Peyer's patch (tissue), 4 donors: ENCODE results near the gene CACNA2D2. TPM values are rescaled to one million over a fixed set of nuclear protein-coding genes. Genes with fewer than 3 reads are reported as not detected.

Experiments used
- DNase-seq, 3 donors: peaks; one replicate each; pipeline ENCODE4 v3.0.0-alpha.2; 2017 to 2019
- H3K27ac ChIP-seq, 4 donors: fragments of 200-600 bp; sonication (generic); one replicate each; pipeline ENCODE4 v1.5.1; 2016 to 2019
- H3K27me3 ChIP-seq, 2 donors: fragments of 200-600 bp; sonication (generic); one replicate each; pipeline ENCODE4 v1.5.1; 2019
- H3K36me3 ChIP-seq, 3 donors: fragments of 200-600 bp; sonication (generic); one replicate each; pipeline ENCODE4 v1.5.1; 2016 to 2019
- H3K4me1 ChIP-seq, 4 donors: fragments of 200-600 bp; sonication (generic); one replicate each; pipeline ENCODE4 v1.5.1; 2016 to 2019
- H3K4me3 ChIP-seq, 4 donors: fragments of 200-600 bp; sonication (generic); 1 replicate in 3 of 4; 2 replicates in 1 of 4; pipeline ENCODE4 v1.5.1; 2016 to 2019; ENCODE audit warnings: mild to moderate bottlenecking in 1 of 4
- H3K9me3 ChIP-seq, 4 donors: fragments of 200-600 bp; sonication (generic); one replicate each; pipeline ENCODE4 v1.5.1; 2016 to 2019; ENCODE audit warnings: mild to moderate bottlenecking in 1 of 4
- POLR2A ChIP-seq, 2 donors: fragments of 450-650 bp; IDR thresholded peaks; one replicate each; pipeline ENCODE4 v1.5.1; 2017; ENCODE audit warnings: antibody characterized with exemption in 2 of 2, mild to moderate bottlenecking in 2 of 2, moderate library complexity in 2 of 2
- total RNA-seq, 4 donors: library from RNA; depleted of rRNA; stranded (reverse); fragments of >200 nt; gene quantifications; one replicate each; pipeline ENCODE4 v1.1.0, GENCODE V29; 2016
- TF ChIP-seq, protein P1 (sequence below), 6 experiments: fragments of 450-650 bp in 4 of 6; fragments of 200-600 bp in 2 of 6; sonication (generic) in 1 of 6; IDR thresholded peaks; one replicate each; pipeline ENCODE4 v1.5.1; 2017 to 2019; ENCODE audit warnings: antibody characterized with exemption in 6 of 6, mild to moderate bottlenecking in 3 of 6, moderate library complexity in 1 of 6

Gene CACNA2D2
- total RNA-seq, 4 donors from 2014 or later: 0.88 to 5.8 (median 1.2) TPM

DNA sequence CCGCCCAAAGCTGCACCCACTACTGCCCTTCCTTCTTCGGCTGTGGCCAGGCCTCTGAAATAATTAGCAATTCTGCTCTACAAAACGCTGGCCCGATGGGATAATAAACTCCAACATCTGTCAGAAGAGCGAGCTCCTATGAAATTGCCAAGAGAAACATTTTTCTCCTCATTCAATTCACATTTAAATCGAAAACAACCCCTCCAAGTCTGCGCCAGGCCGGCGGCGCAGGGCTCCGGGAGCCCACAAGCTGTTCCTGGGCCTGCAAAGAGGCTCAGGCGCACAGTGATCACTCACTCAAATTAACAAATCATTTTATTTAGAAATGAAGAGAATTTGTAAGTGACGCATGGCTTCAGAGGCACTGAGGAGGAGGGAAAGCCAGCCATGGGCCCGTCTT lies 88.8 kb downstream of the CACNA2D2 start:
- no peak overlapping the region for H3K27ac ChIP-seq
- TF ChIP-seq, protein P1, sequence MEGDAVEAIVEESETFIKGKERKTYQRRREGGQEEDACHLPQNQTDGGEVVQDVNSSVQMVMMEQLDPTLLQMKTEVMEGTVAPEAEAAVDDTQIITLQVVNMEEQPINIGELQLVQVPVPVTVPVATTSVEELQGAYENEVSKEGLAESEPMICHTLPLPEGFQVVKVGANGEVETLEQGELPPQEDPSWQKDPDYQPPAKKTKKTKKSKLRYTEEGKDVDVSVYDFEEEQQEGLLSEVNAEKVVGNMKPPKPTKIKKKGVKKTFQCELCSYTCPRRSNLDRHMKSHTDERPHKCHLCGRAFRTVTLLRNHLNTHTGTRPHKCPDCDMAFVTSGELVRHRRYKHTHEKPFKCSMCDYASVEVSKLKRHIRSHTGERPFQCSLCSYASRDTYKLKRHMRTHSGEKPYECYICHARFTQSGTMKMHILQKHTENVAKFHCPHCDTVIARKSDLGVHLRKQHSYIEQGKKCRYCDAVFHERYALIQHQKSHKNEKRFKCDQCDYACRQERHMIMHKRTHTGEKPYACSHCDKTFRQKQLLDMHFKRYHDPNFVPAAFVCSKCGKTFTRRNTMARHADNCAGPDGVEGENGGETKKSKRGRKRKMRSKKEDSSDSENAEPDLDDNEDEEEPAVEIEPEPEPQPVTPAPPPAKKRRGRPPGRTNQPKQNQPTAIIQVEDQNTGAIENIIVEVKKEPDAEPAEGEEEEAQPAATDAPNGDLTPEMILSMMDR (IDR thresholded peaks at IDR 0.05): no peak
- TF ChIP-seq POLR2A (IDR thresholded peaks at IDR 0.05): no peak
- H3K4me3 ChIP-seq: no peak overlapping the region
- H3K9me3 ChIP-seq: no peaks in the 10 kb centered on the region
- H3K27me3 ChIP-seq: no peaks in the 10 kb centered on the region
- no peaks in the 10 kb centered on the region for H3K36me3 ChIP-seq
- H3K4me1 ChIP-seq: no peaks in the 10 kb centered on the region
- DNase-seq: no peak

DNA sequence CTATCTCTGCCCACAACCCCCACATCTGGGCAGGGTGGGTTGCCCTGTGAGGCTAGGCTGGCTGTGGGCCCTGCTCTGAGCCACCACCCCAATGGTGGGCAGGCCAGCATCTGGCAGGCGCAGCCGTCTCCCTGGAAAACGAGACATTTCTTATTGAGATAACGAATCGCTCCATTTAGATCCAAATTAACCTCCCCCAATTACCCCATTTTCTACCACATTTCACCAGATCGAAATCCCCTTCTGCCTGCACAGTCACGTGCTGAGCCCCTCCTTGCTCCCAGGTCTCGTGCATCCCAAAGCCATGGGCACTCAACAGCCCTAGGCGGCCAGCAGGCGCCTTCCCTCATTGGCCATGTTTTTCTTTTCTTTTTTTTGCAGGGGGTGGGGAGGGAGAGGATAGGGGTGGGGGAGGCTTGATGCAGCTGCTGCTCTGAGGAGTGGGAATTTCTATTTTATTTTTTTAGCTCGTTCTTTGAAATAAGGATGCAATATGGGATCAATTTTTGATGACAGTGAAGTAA lies 91.1 kb downstream of the CACNA2D2 start:
- Histone ChIP-seq H3K4me1 (no peaks in the 10 kb centered on the region), H3K27me3 (no peaks in the 10 kb centered on the region), H3K9me3 (no peaks in the 10 kb centered on the region), H3K4me3 (no peak overlapping the region), H3K27ac (no peak overlapping the region), H3K36me3 (no peaks in the 10 kb centered on the region)
- TF ChIP-seq, protein P1 (IDR thresholded peaks at IDR 0.05): no peak
- TF ChIP-seq POLR2A (IDR thresholded peaks at IDR 0.05): no peak
- DNase-seq: no peak

DNA sequence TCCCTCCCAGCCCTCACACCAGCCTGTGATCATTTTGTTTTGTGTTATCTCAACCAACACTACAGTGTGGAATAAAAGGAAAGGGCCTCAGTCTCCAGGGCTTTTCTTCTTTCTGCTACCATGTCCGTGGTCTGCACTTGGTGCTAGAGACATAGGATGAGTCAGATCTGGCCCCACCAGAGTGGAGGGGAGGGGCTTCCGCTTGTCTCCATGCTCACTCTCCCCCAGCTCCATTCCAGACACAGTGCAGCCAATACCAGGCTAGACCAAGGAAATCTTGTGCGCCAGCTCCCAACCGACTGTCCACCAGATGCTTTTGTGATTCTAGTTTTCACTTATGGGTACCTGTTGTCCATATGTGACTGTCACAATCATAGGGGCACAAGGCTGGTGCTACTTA lies 92.2 kb downstream of the CACNA2D2 start:
- Histone ChIP-seq H3K27ac (no peak overlapping the region), H3K4me1 (no peaks in the 10 kb centered on the region), H3K4me3 (no peak overlapping the region), H3K9me3 (no peaks in the 10 kb centered on the region), H3K27me3 (no peaks in the 10 kb centered on the region), H3K36me3 (no peaks in the 10 kb centered on the region)
- no peak for DNase-seq
- TF ChIP-seq, protein P1 (IDR thresholded peaks at IDR 0.05): no peak
- no peak for TF ChIP-seq POLR2A (IDR thresholded peaks at IDR 0.05)

DNA sequence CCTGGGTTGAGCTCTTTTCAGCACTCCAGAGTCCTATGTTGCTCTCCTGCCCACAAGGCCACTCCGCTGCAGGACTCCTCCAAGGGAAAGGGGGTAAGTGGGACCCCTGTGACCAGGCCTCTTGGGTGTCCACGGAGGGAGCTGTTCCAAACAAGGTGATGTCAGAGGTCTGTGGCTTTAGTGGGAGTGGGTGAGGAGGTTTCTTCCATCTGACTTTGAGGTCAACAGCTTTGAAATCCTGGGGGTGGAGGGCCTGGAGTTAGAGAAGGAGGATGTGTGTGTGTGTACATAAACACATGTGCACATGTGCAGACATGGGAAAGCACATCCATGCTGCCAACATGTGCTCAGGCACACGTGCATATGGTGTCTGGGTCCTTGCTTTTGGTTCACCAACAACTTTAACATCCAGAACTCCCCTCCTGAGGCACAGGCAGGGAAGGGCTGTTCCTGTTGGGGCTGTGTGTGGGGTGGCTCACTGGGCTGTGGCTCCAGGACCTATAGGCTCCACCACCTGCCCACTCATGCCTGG lies 92.8 kb downstream of the CACNA2D2 start:
- Histone ChIP-seq H3K27ac (no peak overlapping the region), H3K4me3 (no peak overlapping the region), H3K36me3 (no peaks in the 10 kb centered on the region), H3K4me1 (no peaks in the 10 kb centered on the region), H3K27me3 (no peaks in the 10 kb centered on the region), H3K9me3 (no peaks in the 10 kb centered on the region)
- TF ChIP-seq, protein P1 (IDR thresholded peaks at IDR 0.05): no peak
- no peak for TF ChIP-seq POLR2A (IDR thresholded peaks at IDR 0.05)
- DNase-seq: no peak

DNA sequence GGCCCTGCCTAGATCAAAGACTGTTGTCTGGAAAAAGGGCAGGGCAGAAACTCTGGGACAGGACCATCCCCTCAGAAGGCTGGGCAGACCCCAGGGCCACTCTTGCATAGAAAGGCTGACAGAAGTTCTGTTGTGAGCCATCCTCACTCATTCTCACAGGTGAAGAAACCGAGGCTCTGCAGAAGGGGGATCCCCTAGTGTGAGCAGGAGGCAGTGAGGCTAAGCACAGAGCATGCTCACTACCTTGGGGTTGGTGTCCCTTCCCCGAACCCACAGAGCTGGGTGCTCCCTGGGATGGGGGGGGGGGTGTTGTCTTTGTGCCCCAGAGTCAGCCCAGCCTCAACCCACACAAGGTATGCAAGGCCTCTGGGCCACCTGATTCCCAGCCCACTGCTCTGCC lies 93.2 kb downstream of the CACNA2D2 start:
- H3K27ac ChIP-seq: no peak overlapping the region
- no peaks in the 10 kb centered on the region for H3K36me3 ChIP-seq
- no peak overlapping the region for H3K4me3 ChIP-seq
- no peak for TF ChIP-seq POLR2A (IDR thresholded peaks at IDR 0.05)
- TF ChIP-seq, protein P1 (IDR thresholded peaks at IDR 0.05): no peak
- DNase-seq: no peak
- H3K27me3 ChIP-seq: no peaks in the 10 kb centered on the region
- H3K9me3 ChIP-seq: no peaks in the 10 kb centered on the region
- no peaks in the 10 kb centered on the region for H3K4me1 ChIP-seq
